OCI-LY7 (cell line): ENCODE measurements around the gene ANKRD16. TPM values are rescaled to one million over a fixed set of nuclear protein-coding genes. Genes with fewer than 3 reads are reported as not detected.
A peak's percentile ranks its signal among the peaks of the same experiment; 100 is the strongest.

Experiments used
- BruUV-seq: library from RNA; stranded (reverse); fragments of 400-500 nt; replicated peaks from 2 replicates; lab custom pipeline; 2021; lab: Mats Ljungman, UMichigan
- CTCF ChIA-PET: fragments of 300-600 bp; sonication (Branson Sonifier 250); formaldehyde crosslinking; loops from one replicate; lab custom pipeline; 2022; ENCODE audit warnings: antibody characterized with exemption; ENCODE audit not compliant: unreplicated experiment; lab: Charles Lee
- POLR2A ChIA-PET: fragments of 300-600 bp; sonication (Branson Sonifier 250); formaldehyde crosslinking; loops from one replicate; lab custom pipeline; 2022; ENCODE audit warnings: antibody characterized with exemption; lab: Charles Lee
- DNase-seq: peaks from one replicate; pipeline ENCODE4 v3.0.0-alpha.2; 2015; ENCODE audit warnings: low spot score
- H2AFZ ChIP-seq: fragments of 200-600 bp; sonication (generic), shearing (Covaris generic); 2 replicates; pipeline ENCODE4 v1.6.1; 2014; ENCODE audit warnings: mild to moderate bottlenecking, antibody characterized with exemption, low read length, moderate library complexity
- H3K27ac ChIP-seq: fragments of 200-600 bp; sonication (generic); 2 replicates; pipeline ENCODE4 v1.5.1; 2014; ENCODE audit warnings: mixed run types, low read depth, mild to moderate bottlenecking, moderate library complexity, low read length, inconsistent platforms; ENCODE audit not compliant: poor library complexity, severe bottlenecking
- H3K36me3 ChIP-seq: fragments of 200-600 bp; sonication (generic); 2 replicates; pipeline ENCODE4 v1.6.1; 2014; ENCODE audit warnings: mild to moderate bottlenecking, antibody characterized with exemption, low read length, moderate library complexity, mixed read lengths; ENCODE audit not compliant: insufficient read depth
- H3K4me1 ChIP-seq: fragments of 200-600 bp; sonication (generic); 2 replicates; pipeline ENCODE4 v1.5.1; 2014; ENCODE audit warnings: mild to moderate bottlenecking, low read length; ENCODE audit not compliant: insufficient read depth, poor library complexity, severe bottlenecking
- H3K4me2 ChIP-seq: fragments of 200-600 bp; sonication (generic); 2 replicates; pipeline ENCODE4 v1.6.1; 2014; ENCODE audit warnings: mild to moderate bottlenecking, low read length
- H3K4me3 ChIP-seq: fragments of 200-600 bp; sonication (generic); 2 replicates; pipeline ENCODE4 v1.5.1; 2014; ENCODE audit warnings: mild to moderate bottlenecking, low read depth, low read length; ENCODE audit not compliant: poor library complexity, severe bottlenecking
- H3K79me2 ChIP-seq: fragments of 200-600 bp; sonication (generic); 2 replicates; pipeline ENCODE4 v1.6.1; 2016; ENCODE audit warnings: low read depth, mild to moderate bottlenecking, low read length, moderate library complexity, mixed read lengths; ENCODE audit not compliant: insufficient read depth
- H3K9me2 ChIP-seq: fragments of 200-600 bp; sonication (generic); 2 replicates; pipeline ENCODE4 v1.6.1; 2016; ENCODE audit warnings: mild to moderate bottlenecking, low read length, mixed read lengths; ENCODE audit not compliant: insufficient read depth
- H3K9me3 ChIP-seq: fragments of 200-600 bp; sonication (generic); 2 replicates; pipeline ENCODE4 v1.6.1; 2014; ENCODE audit warnings: mild to moderate bottlenecking, mixed run types, low read length, mixed read lengths
- H4K20me1 ChIP-seq: fragments of 200-600 bp; sonication (generic); 2 replicates; pipeline ENCODE4 v1.6.1; 2014; ENCODE audit warnings: mild to moderate bottlenecking, antibody characterized with exemption, low read length, moderate library complexity, mixed read lengths; ENCODE audit not compliant: insufficient read depth
- EZH2phosphoT487 ChIP-seq: fragments of 200-600 bp; sonication (generic); IDR thresholded peaks from 2 replicates; pipeline ENCODE4 v1.6.1; 2018; ENCODE audit warnings: low read depth, borderline replicate concordance, mild to moderate bottlenecking, mixed run types, antibody characterized with exemption, low read length, moderate library complexity, mixed read lengths
- intact Hi-C: fragments of 100-400 bp; cut with micrococcal nuclease; formaldehyde crosslinking; loops from one replicate; pipeline ENCODE4 v1.10.0; 2022; ENCODE audit not compliant: unreplicated experiment
- total RNA-seq, 2 experiments: library from RNA; depleted of rRNA in 1 of 2; stranded (reverse); fragments of >200 nt in 1 of 2; shearing (Covaris generic) in 1 of 2; gene quantifications; 2 replicates each; pipeline ENCODE4 v1.2.3, GENCODE V29; 2014 to 2022
- TF ChIP-seq, protein P1 (sequence below): fragments of 200-600 bp; sonication (generic); conservative IDR thresholded peaks from 2 replicates; pipeline ENCODE4 v1.5.1; 2014; ENCODE audit warnings: mild to moderate bottlenecking, antibody characterized with exemption, low read length, moderate library complexity, mixed read lengths

Gene ANKRD16
- total RNA-seq, 2 experiments from 2014 or later, result 7.9 to 12.0 TPM

DNA sequence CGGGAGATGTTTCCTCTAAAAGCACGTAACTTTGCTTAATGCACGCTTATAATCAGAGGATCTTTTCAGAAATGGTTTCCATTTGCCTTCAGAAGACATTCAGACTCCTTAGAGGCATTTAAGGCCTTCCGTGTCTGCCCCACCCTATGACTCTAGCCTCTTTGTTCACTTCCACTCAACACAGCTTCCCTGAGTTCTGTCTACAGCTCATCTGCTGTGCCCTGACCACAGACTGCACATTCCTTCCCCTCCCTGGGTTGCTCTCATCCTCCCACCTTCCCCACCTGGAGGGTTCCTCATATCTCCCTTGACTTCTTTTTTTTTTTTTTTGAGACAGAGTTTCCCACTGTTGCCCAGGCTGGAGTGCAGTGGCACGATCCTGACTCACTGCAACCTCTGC, 17.0 kb upstream of the ANKRD16 start:
- H3K27ac ChIP-seq, result no peak overlapping the region
- H2AFZ ChIP-seq, result no peak overlapping the region
- intact Hi-C loops, result no loop called here
- H3K4me1 ChIP-seq, result peaks cover 8% of the 10 kb centered on the region
- no peaks in the 10 kb centered on the region for H3K79me2 ChIP-seq
- CTCF ChIA-PET, result no interaction called here
- DNase-seq, result no peak
- no peaks in the 10 kb centered on the region for H3K9me3 ChIP-seq
- H3K4me3 ChIP-seq, result no peak overlapping the region
- POLR2A ChIA-PET, result interaction anchor here (0.6 to 2.0 kb wide), 3 partner anchors 12 to 256 kb away, joined by 3 to 5 read pairs (median 4); no protein-coding TSS in a partner anchor
- no peaks in the 10 kb centered on the region for H4K20me1 ChIP-seq
- no peaks in the 10 kb centered on the region for H3K9me2 ChIP-seq
- TF ChIP-seq EZH2phosphoT487, result no peak
- TF ChIP-seq, protein P1, sequence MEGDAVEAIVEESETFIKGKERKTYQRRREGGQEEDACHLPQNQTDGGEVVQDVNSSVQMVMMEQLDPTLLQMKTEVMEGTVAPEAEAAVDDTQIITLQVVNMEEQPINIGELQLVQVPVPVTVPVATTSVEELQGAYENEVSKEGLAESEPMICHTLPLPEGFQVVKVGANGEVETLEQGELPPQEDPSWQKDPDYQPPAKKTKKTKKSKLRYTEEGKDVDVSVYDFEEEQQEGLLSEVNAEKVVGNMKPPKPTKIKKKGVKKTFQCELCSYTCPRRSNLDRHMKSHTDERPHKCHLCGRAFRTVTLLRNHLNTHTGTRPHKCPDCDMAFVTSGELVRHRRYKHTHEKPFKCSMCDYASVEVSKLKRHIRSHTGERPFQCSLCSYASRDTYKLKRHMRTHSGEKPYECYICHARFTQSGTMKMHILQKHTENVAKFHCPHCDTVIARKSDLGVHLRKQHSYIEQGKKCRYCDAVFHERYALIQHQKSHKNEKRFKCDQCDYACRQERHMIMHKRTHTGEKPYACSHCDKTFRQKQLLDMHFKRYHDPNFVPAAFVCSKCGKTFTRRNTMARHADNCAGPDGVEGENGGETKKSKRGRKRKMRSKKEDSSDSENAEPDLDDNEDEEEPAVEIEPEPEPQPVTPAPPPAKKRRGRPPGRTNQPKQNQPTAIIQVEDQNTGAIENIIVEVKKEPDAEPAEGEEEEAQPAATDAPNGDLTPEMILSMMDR, result no peak
- H3K4me2 ChIP-seq, result no peak overlapping the region
- BruUV-seq, result no TSS peak
- H3K36me3 ChIP-seq, result peaks cover 54% of the 10 kb centered on the region

- peaks cover 48% of the 10 kb centered on the region for H3K36me3 ChIP-seq
- ChIA-PET CTCF (no interaction called here), POLR2A (interaction anchor here (0.7 kb wide), 1 partner anchor 20 kb away, joined by 4 read pairs; no protein-coding TSS in a partner anchor)
- H3K9me3 ChIP-seq, result no peaks in the 10 kb centered on the region
- H3K79me2 ChIP-seq, result no peaks in the 10 kb centered on the region
- H4K20me1 ChIP-seq, result no peaks in the 10 kb centered on the region
- TF ChIP-seq EZH2phosphoT487, result no peak
- TF ChIP-seq, protein P1, result no peak
- no peak overlapping the region for H3K27ac ChIP-seq
- intact Hi-C loops, result no loop called here
- H3K4me2 ChIP-seq, result no peak overlapping the region
- no peak overlapping the region for H2AFZ ChIP-seq
- BruUV-seq, result no TSS peak
- no peak for DNase-seq
- H3K4me3 ChIP-seq, result no peak overlapping the region
- H3K9me2 ChIP-seq, result no peaks in the 10 kb centered on the region
- peaks cover 8% of the 10 kb centered on the region for H3K4me1 ChIP-seq
These were observed 16.3 kb upstream of the ANKRD16 start for GRCh38 chr10:5905854-5906507.

DNA sequence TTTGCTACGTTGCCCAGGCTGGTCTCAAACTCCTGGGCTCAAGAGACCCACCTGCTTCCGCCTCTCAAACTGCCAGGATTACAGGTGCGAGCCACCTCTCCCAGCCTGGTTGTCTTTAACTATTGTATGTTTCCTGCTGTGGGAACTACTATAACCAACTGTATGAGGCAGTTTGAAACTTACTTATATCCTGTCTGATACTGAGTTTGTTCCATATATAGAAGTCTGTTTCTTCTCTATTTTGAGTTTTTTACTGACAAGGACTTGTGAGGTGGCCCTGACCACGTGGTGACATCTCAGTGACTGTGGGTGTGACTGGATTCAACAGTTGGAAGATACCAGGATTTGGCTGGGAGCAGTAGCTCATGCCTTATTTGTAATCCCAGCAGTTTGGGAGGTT, 14.5 kb upstream of the ANKRD16 start:
- H3K4me3 ChIP-seq, result no peak overlapping the region
- peak; percentile 27 for DNase-seq
- H3K4me1 ChIP-seq, result peaks cover 8% of the 10 kb centered on the region
- no peaks in the 10 kb centered on the region for H3K9me3 ChIP-seq
- BruUV-seq, result no TSS peak
- H3K9me2 ChIP-seq, result no peaks in the 10 kb centered on the region
- H4K20me1 ChIP-seq, result no peaks in the 10 kb centered on the region
- H3K36me3 ChIP-seq, result peaks cover 31% of the 10 kb centered on the region
- POLR2A ChIA-PET, result interaction anchor here (1.1 to 2.3 kb wide), 4 partner anchors 10 to 91 kb away, joined by 4 to 9 read pairs (median 6); partner anchors contain the start of gene GDI2
- no peak overlapping the region for H2AFZ ChIP-seq
- intact Hi-C loops, result no loop called here
- H3K4me2 ChIP-seq, result no peak overlapping the region
- H3K79me2 ChIP-seq, result no peaks in the 10 kb centered on the region
- TF ChIP-seq, protein P1, result no peak
- TF ChIP-seq EZH2phosphoT487, result no peak
- no peak overlapping the region for H3K27ac ChIP-seq
- CTCF ChIA-PET, result no interaction called here
